ENCODE data around the gene C1orf159.

Gene C1orf159

DNA sequence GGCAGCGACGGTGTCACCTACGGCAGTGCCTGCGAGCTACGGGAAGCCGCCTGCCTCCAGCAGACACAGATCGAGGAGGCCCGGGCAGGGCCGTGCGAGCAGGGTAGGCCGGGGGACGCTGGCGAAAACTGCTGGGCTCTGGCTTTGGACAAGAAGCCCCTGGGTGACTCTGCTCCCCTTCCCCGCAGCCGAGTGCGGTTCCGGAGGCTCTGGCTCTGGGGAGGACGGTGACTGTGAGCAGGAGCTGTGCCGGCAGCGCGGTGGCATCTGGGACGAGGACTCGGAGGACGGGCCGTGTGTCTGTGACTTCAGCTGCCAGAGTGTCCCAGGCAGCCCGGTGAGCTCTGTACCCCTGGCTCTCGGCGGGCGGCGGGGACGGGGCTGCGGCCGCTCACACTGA, 72.0 kb downstream of the C1orf159 start:
- H2BK120ac ChIP-seq (ENCODE audit: low read depth, low read length): no peak overlapping the region
- H2BK15ac ChIP-seq (ENCODE audit: low read length): no peak overlapping the region
- no peak for DNase-seq (ENCODE audit: low spot score)
- H2BK12ac ChIP-seq (ENCODE audit: low read length): no peak overlapping the region
- no peaks in the 10 kb centered on the region for H3K9me3 ChIP-seq (replicated peaks in 1 of 2; ENCODE audit: control insufficient read depth in 2 of 2, insufficient read depth in 1 of 2, low read depth in 1 of 2, low read length in 2 of 2)
- H3K9ac ChIP-seq (ENCODE audit: low read depth, low read length, poor library complexity): no peak overlapping the region
- no peak overlapping the region for H3K4me3 ChIP-seq (ENCODE audit: low read length in 2 of 2)
- no CpG with 5 or more reads among the region's 33 CpGs for WGBS, 2 donors (ENCODE audit: extremely low coverage in 2 of 2, insufficient read length in 2 of 2, insufficient replicate concordance in 1 of 2)
- H3K4me2 ChIP-seq (ENCODE audit: insufficient read depth, low read length, poor library complexity, severe bottlenecking): no peak overlapping the region
- no peak overlapping the region for H4K91ac ChIP-seq (ENCODE audit: low read depth, low read length, poor library complexity)
- H3K23ac ChIP-seq (ENCODE audit: low read depth, low read length, poor library complexity): peak overlapping the region; percentile 31
- peaks cover 34% of the 10 kb centered on the region for H3K79me1 ChIP-seq (ENCODE audit: low read depth, low read length)
- no peak overlapping the region for H3K27ac ChIP-seq (replicated peaks; ENCODE audit: low read length)
- no peak overlapping the region for H4K8ac ChIP-seq (ENCODE audit: low read depth, low read length)
- H3K36me3 ChIP-seq (replicated peaks in 1 of 2; ENCODE audit: control insufficient read depth in 2 of 2, insufficient read depth in 2 of 2, low read length in 2 of 2): peaks cover 47 to 66% of the 10 kb centered on the region in 2 donors
- H3K14ac ChIP-seq (ENCODE audit: low read length): no peak overlapping the region
- no peak overlapping the region for H2AK5ac ChIP-seq (ENCODE audit: low read depth, low read length)
- no peaks in the 10 kb centered on the region for H3K27me3 ChIP-seq (ENCODE audit: control insufficient read depth in 3 of 3, insufficient read depth in 3 of 3, low read depth in 1 of 3, low read length in 3 of 3)
- peaks cover 2 to 11% of the 10 kb centered on the region in 2 donors for H3K4me1 ChIP-seq (ENCODE audit: control insufficient read depth in 2 of 2, insufficient read depth in 1 of 2, low read depth in 1 of 2, low read length in 2 of 2)
- H3K4ac ChIP-seq (ENCODE audit: low read length): no peak overlapping the region
- H2AFZ ChIP-seq (ENCODE audit: low read length): no peak overlapping the region
- no peak overlapping the region for H2BK5ac ChIP-seq (ENCODE audit: low read length)
- H3K18ac ChIP-seq (ENCODE audit: low read length): no peak overlapping the region

DNA sequence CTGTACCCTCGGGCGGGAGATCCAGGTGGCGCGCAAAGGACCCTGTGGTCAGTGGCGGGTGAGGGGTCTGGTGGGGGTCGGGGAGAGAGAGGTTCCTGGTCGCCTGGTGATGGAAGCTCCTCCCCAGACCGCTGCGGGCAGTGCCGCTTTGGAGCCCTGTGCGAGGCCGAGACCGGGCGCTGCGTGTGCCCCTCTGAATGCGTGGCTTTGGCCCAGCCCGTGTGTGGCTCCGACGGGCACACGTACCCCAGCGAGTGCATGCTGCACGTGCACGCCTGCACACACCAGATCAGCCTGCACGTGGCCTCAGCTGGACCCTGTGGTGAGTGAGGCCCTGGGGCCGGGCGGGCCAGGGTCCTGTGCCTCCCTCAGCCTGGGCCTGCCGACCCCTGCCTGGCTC, 72.5 kb downstream of the C1orf159 start:
- Histone ChIP-seq H3K4me1 (ENCODE audit: control insufficient read depth in 2 of 2, insufficient read depth in 1 of 2, low read depth in 1 of 2, low read length in 2 of 2) (peaks cover 2 to 13% of the 10 kb centered on the region in 2 donors), H4K8ac (ENCODE audit: low read depth, low read length) (peak overlapping the region; percentile 43), H3K4me3 (ENCODE audit: low read length in 2 of 2) (no peak overlapping the region), H2BK12ac (ENCODE audit: low read length) (no peak overlapping the region), H3K27me3 (ENCODE audit: control insufficient read depth in 3 of 3, insufficient read depth in 3 of 3, low read depth in 1 of 3, low read length in 3 of 3) (no peaks in the 10 kb centered on the region), H2BK5ac (ENCODE audit: low read length) (peak overlapping the region; percentile 75), H3K9me3 (replicated peaks in 1 of 2; ENCODE audit: control insufficient read depth in 2 of 2, insufficient read depth in 1 of 2, low read depth in 1 of 2, low read length in 2 of 2) (no peaks in the 10 kb centered on the region), H3K9ac (ENCODE audit: low read depth, low read length, poor library complexity) (peak overlapping the region; percentile 60), H3K4ac (ENCODE audit: low read length) (no peak overlapping the region), H3K23ac (ENCODE audit: low read depth, low read length, poor library complexity) (peak overlapping the region; percentile 31), H3K27ac (replicated peaks; ENCODE audit: low read length) (no peak overlapping the region), H3K14ac (ENCODE audit: low read length) (no peak overlapping the region), H2BK15ac (ENCODE audit: low read length) (no peak overlapping the region), H3K18ac (ENCODE audit: low read length) (no peak overlapping the region), H3K36me3 (replicated peaks in 1 of 2; ENCODE audit: control insufficient read depth in 2 of 2, insufficient read depth in 2 of 2, low read length in 2 of 2) (peaks cover 48 to 65% of the 10 kb centered on the region in 2 donors), H3K79me1 (ENCODE audit: low read depth, low read length) (peaks cover 34% of the 10 kb centered on the region), H2BK120ac (ENCODE audit: low read depth, low read length) (no peak overlapping the region), H2AK5ac (ENCODE audit: low read depth, low read length) (no peak overlapping the region), H4K91ac (ENCODE audit: low read depth, low read length, poor library complexity) (no peak overlapping the region), H2AFZ (ENCODE audit: low read length) (no peak overlapping the region), H3K4me2 (ENCODE audit: insufficient read depth, low read length, poor library complexity, severe bottlenecking) (no peak overlapping the region)
- DNase-seq (ENCODE audit: low spot score): no peak
- WGBS, 2 donors (ENCODE audit: extremely low coverage in 2 of 2, insufficient read length in 2 of 2, insufficient replicate concordance in 1 of 2): no CpG with 5 or more reads among the region's 27 CpGs

DNA sequence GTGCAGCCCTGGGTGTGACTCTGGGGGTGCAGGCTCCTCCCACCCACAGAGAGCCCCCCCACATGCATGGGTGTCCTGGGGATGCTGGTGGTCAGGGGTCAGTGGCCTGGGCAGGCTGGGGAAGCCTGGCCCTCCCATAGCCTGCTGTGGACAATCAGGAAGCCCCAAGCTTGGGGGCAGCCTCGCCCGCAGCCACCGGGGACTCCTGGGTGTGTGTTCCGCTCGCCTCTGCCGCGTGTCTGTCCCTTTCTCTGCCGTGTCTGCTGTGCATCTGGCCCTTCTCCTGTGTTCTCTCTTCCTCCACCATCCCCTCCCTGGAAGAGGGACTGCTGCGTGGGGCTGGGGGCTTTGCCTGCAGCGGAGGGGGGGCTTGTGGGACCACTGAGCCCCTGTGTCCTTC, 73.1 kb downstream of the C1orf159 start:
- no peak overlapping the region for H4K91ac ChIP-seq (ENCODE audit: low read depth, low read length, poor library complexity)
- no peak overlapping the region for H3K14ac ChIP-seq (ENCODE audit: low read length)
- peaks cover 2 to 19% of the 10 kb centered on the region in 2 donors for H3K4me1 ChIP-seq (ENCODE audit: control insufficient read depth in 2 of 2, insufficient read depth in 1 of 2, low read depth in 1 of 2, low read length in 2 of 2)
- no peak overlapping the region for H3K18ac ChIP-seq (ENCODE audit: low read length)
- no peaks in the 10 kb centered on the region for H3K27me3 ChIP-seq (ENCODE audit: control insufficient read depth in 3 of 3, insufficient read depth in 3 of 3, low read depth in 1 of 3, low read length in 3 of 3)
- H3K9me3 ChIP-seq (replicated peaks in 1 of 2; ENCODE audit: control insufficient read depth in 2 of 2, insufficient read depth in 1 of 2, low read depth in 1 of 2, low read length in 2 of 2): no peaks in the 10 kb centered on the region
- H2BK12ac ChIP-seq (ENCODE audit: low read length): no peak overlapping the region
- no peak overlapping the region for H3K4me2 ChIP-seq (ENCODE audit: insufficient read depth, low read length, poor library complexity, severe bottlenecking)
- peak overlapping the region; percentile 75 for H2BK5ac ChIP-seq (ENCODE audit: low read length)
- peaks cover 49 to 67% of the 10 kb centered on the region in 2 donors for H3K36me3 ChIP-seq (replicated peaks in 1 of 2; ENCODE audit: control insufficient read depth in 2 of 2, insufficient read depth in 2 of 2, low read length in 2 of 2)
- H2AFZ ChIP-seq (ENCODE audit: low read length): no peak overlapping the region
- peak overlapping the region; percentile 72 for H3K9ac ChIP-seq (ENCODE audit: low read depth, low read length, poor library complexity)
- H3K27ac ChIP-seq (replicated peaks; ENCODE audit: low read length): no peak overlapping the region
- H3K4me3 ChIP-seq (ENCODE audit: low read length in 2 of 2): no peak overlapping the region
- DNase-seq (ENCODE audit: low spot score): no peak
- H3K23ac ChIP-seq (ENCODE audit: low read depth, low read length, poor library complexity): peak overlapping the region; percentile 80
- no peak overlapping the region for H2AK5ac ChIP-seq (ENCODE audit: low read depth, low read length)
- no peak overlapping the region for H2BK120ac ChIP-seq (ENCODE audit: low read depth, low read length)
- H3K4ac ChIP-seq (ENCODE audit: low read length): peak overlapping the region; percentile 23
- no peak overlapping the region for H4K8ac ChIP-seq (ENCODE audit: low read depth, low read length)
- WGBS, 2 donors (ENCODE audit: extremely low coverage in 2 of 2, insufficient read length in 2 of 2, insufficient replicate concordance in 1 of 2): no CpG with 5 or more reads among the region's 10 CpGs
- no peak overlapping the region for H2BK15ac ChIP-seq (ENCODE audit: low read length)
- H3K79me1 ChIP-seq (ENCODE audit: low read depth, low read length): peaks cover 34% of the 10 kb centered on the region

DNA sequence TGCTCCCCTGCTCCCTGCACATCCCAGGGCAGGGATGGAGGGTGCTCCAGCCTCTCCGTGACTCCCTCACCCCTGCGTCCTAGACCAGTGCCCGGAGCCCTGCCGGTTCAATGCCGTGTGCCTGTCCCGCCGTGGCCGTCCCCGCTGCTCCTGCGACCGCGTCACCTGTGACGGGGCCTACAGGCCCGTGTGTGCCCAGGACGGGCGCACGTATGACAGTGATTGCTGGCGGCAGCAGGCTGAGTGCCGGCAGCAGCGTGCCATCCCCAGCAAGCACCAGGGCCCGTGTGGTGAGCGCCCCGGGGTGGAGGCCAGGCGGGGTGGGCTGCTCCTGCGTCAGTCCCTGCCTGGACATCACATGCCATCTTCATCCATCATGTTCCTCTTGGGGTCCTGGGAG, 74.0 kb downstream of the C1orf159 start:
- Histone ChIP-seq H2BK5ac (ENCODE audit: low read length) (no peak overlapping the region), H3K23ac (ENCODE audit: low read depth, low read length, poor library complexity) (peak overlapping the region; percentile 93), H2BK120ac (ENCODE audit: low read depth, low read length) (no peak overlapping the region), H3K4ac (ENCODE audit: low read length) (no peak overlapping the region), H2AFZ (ENCODE audit: low read length) (no peak overlapping the region), H3K9ac (ENCODE audit: low read depth, low read length, poor library complexity) (no peak overlapping the region), H3K4me2 (ENCODE audit: insufficient read depth, low read length, poor library complexity, severe bottlenecking) (peak overlapping the region; percentile 18), H3K27ac (replicated peaks; ENCODE audit: low read length) (no peak overlapping the region), H3K79me1 (ENCODE audit: low read depth, low read length) (peaks cover 34% of the 10 kb centered on the region), H3K4me1 (ENCODE audit: control insufficient read depth in 2 of 2, insufficient read depth in 1 of 2, low read depth in 1 of 2, low read length in 2 of 2) (peaks cover 2 to 25% of the 10 kb centered on the region in 2 donors), H3K18ac (ENCODE audit: low read length) (peak overlapping the region; percentile 71), H2BK12ac (ENCODE audit: low read length) (peak overlapping the region; percentile 58), H3K4me3 (ENCODE audit: low read length in 2 of 2) (no peak overlapping the region), H4K8ac (ENCODE audit: low read depth, low read length) (no peak overlapping the region), H2AK5ac (ENCODE audit: low read depth, low read length) (no peak overlapping the region), H2BK15ac (ENCODE audit: low read length) (no peak overlapping the region), H4K91ac (ENCODE audit: low read depth, low read length, poor library complexity) (no peak overlapping the region), H3K9me3 (replicated peaks in 1 of 2; ENCODE audit: control insufficient read depth in 2 of 2, insufficient read depth in 1 of 2, low read depth in 1 of 2, low read length in 2 of 2) (no peaks in the 10 kb centered on the region), H3K36me3 (replicated peaks in 1 of 2; ENCODE audit: control insufficient read depth in 2 of 2, insufficient read depth in 2 of 2, low read length in 2 of 2) (peaks cover 52 to 67% of the 10 kb centered on the region in 2 donors), H3K27me3 (ENCODE audit: control insufficient read depth in 3 of 3, insufficient read depth in 3 of 3, low read depth in 1 of 3, low read length in 3 of 3) (no peaks in the 10 kb centered on the region), H3K14ac (ENCODE audit: low read length) (peak overlapping the region; percentile 56)
- no CpG with 5 or more reads among the region's 25 CpGs for WGBS, 2 donors (ENCODE audit: extremely low coverage in 2 of 2, insufficient read length in 2 of 2, insufficient replicate concordance in 1 of 2)
- no peak for DNase-seq (ENCODE audit: low spot score)
